Naive B cell (primary cell): ENCODE measurements around the gene UBA7. TPM values are rescaled to one million over a fixed set of nuclear protein-coding genes. Genes with fewer than 3 reads are reported as not detected.
A peak's percentile ranks its signal among the peaks of the same experiment; 100 is the strongest.
"Not testable (repeated sequence)": the region's sequence is repeated elsewhere in the genome, so short reads cannot be mapped to it uniquely, and the experiment has no call there.

Experiments
- ATAC-seq, 2 donors: fragments of 150-1000 bp; cut with Tn5 transposase; 2 replicates each; pipeline ENCODE4 v1.10.0; 2021; ENCODE audit warnings: low read depth in 2 of 2, mild to moderate bottlenecking in 2 of 2, moderate library complexity in 2 of 2
- DNase-seq: peaks from one replicate; pipeline ENCODE4 v3.0.0; 2022
- H3K27ac Mint-ChIP-seq, 6 donors: one replicate each; pipeline ENCODE4 v1.8.0; 2020 to 2022; ENCODE audit warnings: mild to moderate bottlenecking in 6 of 6, mixed read lengths in 6 of 6, moderate library complexity in 5 of 6, inconsistent platforms in 2 of 6
- H3K27me3 Mint-ChIP-seq, 3 donors: one replicate each; pipeline ENCODE4 v1.8.0; 2021 to 2022; ENCODE audit warnings: mixed read lengths in 3 of 3, mild to moderate bottlenecking in 1 of 3
- H3K36me3 Mint-ChIP-seq, 2 donors: one replicate each; pipeline ENCODE4 v1.8.0; 2020 to 2022; ENCODE audit warnings: mixed read lengths in 2 of 2, inconsistent platforms in 1 of 2, mild to moderate bottlenecking in 1 of 2
- H3K4me1 Mint-ChIP-seq, 3 donors: one replicate each; pipeline ENCODE4 v1.8.0; 2020 to 2022; ENCODE audit warnings: mixed read lengths in 3 of 3, inconsistent platforms in 1 of 3, mild to moderate bottlenecking in 1 of 3, moderate library complexity in 1 of 3
- H3K4me3 Mint-ChIP-seq, 8 donors: one replicate each; pipeline ENCODE4 v1.8.0; 2020 to 2022; ENCODE audit warnings: mild to moderate bottlenecking in 8 of 8, mixed read lengths in 8 of 8, moderate library complexity in 8 of 8, inconsistent platforms in 2 of 8
- H3K9me3 Mint-ChIP-seq, 7 donors: one replicate each; pipeline ENCODE4 v1.8.0; 2020 to 2022; ENCODE audit warnings: mixed read lengths in 7 of 7, mild to moderate bottlenecking in 5 of 7, inconsistent platforms in 2 of 7, moderate library complexity in 1 of 7
- polyA plus RNA-seq, 6 donors: library from polyadenylated mRNA; unstranded; fragments of 300-500 nt; fragmentation: Illumina TruSeq; gene quantifications; one replicate each; pipeline ENCODE4 v1.2.3, GENCODE V29; 2021; ENCODE audit warnings: low read depth in 6 of 6

Gene UBA7
- polyA plus RNA-seq, 6 donors from 2014 or later, result 38.5 to 67.7 (median 52.7) TPM

- H3K9me3 Mint-ChIP-seq, result no peaks in the 10 kb centered on the region
- DNase-seq (peak; percentile 99), ATAC-seq (peak; percentile 97)
- peak within 1 kb of the TSS; percentile 96 to 99 (median 98) for H3K27ac Mint-ChIP-seq
- peaks cover 0 to 5% (median 0%) of the 10 kb centered on the region in 3 donors for H3K27me3 Mint-ChIP-seq
- peak within 1 kb of the TSS; percentile 89 to 97 (median 94) for H3K4me3 Mint-ChIP-seq
- no peaks in the 10 kb centered on the region for H3K36me3 Mint-ChIP-seq
- peaks cover 14 to 46% (median 29%) of the 10 kb centered on the region in 3 donors for H3K4me1 Mint-ChIP-seq
These were observed 27.2 kb downstream of the UBA7 start, which contains the start of gene IP6K1 for GRCh38 chr3:49786357-49787181. Gene IP6K1, minus strand, starts transcription at chr3:49786542. Its CDS starts 38,502 bp downstream, at chr3:49748040.

GRCh38 chr3:49785565-49786356 lies 28.0 kb downstream of the UBA7 start:
- H3K4me1 Mint-ChIP-seq, result peaks cover 20 to 54% (median 29%) of the 10 kb centered on the region in 3 donors

GRCh38 chr3:49782277-49782676 lies 31.5 kb downstream of the UBA7 start:
- Mint-ChIP-seq H3K4me1 (peaks cover 26 to 59% (median 36%) of the 10 kb centered on the region in 3 donors), H3K4me3 (peak overlapping the region in 2 of 8 donors; percentile 26 to 45)
- ATAC-seq, H3K9me3 Mint-ChIP-seq, DNase-seq, H3K27me3 Mint-ChIP-seq, H3K27ac Mint-ChIP-seq, H3K36me3 Mint-ChIP-seq: not testable (repeated sequence)

More at GRCh38 chr3:49785565-49786356, 28.0 kb downstream of the UBA7 start:
- no peaks in the 10 kb centered on the region for H3K9me3 Mint-ChIP-seq
- DNase-seq (no peak), ATAC-seq (peak; percentile 39 to 41)
- no peaks in the 10 kb centered on the region for H3K36me3 Mint-ChIP-seq
- H3K4me3 Mint-ChIP-seq, result peak overlapping the region; percentile 89 to 96 (median 94)
- peaks cover 0 to 5% (median 0%) of the 10 kb centered on the region in 3 donors for H3K27me3 Mint-ChIP-seq
- H3K27ac Mint-ChIP-seq, result peak overlapping the region; percentile 96 to 99 (median 98)

- no peaks in the 10 kb centered on the region for H3K27me3 Mint-ChIP-seq
- H3K27ac Mint-ChIP-seq, result peak overlapping the region in 1 of 6 donors; percentile 73
- no peak for DNase-seq
- H3K4me1 Mint-ChIP-seq, result peaks cover 22 to 57% (median 29%) of the 10 kb centered on the region in 3 donors
- H3K4me3 Mint-ChIP-seq, result peak overlapping the region in 2 of 8 donors; percentile 47 to 78
- no peaks in the 10 kb centered on the region for H3K36me3 Mint-ChIP-seq
- no peak for ATAC-seq
- no peaks in the 10 kb centered on the region for H3K9me3 Mint-ChIP-seq
These were observed 32.1 kb downstream of the UBA7 start for GRCh38 chr3:49781415-49782199.

GRCh38 chr3:49780975-49781365 lies 32.8 kb downstream of the UBA7 start:
- H3K36me3 Mint-ChIP-seq, DNase-seq, ATAC-seq, H3K9me3 Mint-ChIP-seq, H3K27me3 Mint-ChIP-seq: not testable (repeated sequence)
- H3K27ac Mint-ChIP-seq, result peak overlapping the region in 2 of 6 donors; percentile 22 to 73
- H3K4me3 Mint-ChIP-seq, result peak overlapping the region in 1 of 8 donors; percentile 78
- H3K4me1 Mint-ChIP-seq, result peaks cover 22 to 57% (median 28%) of the 10 kb centered on the region in 3 donors

GRCh38 chr3:49780080-49780974 lies 33.4 kb downstream of the UBA7 start:
- H3K9me3 Mint-ChIP-seq, result no peaks in the 10 kb centered on the region
- no peaks in the 10 kb centered on the region for H3K36me3 Mint-ChIP-seq
- ATAC-seq (no peak), DNase-seq (no peak)
- peak overlapping the region in 1 of 8 donors; percentile 47 for H3K4me3 Mint-ChIP-seq
- H3K4me1 Mint-ChIP-seq, result peaks cover 18 to 52% (median 26%) of the 10 kb centered on the region in 3 donors
- H3K27ac Mint-ChIP-seq, result peak overlapping the region in 1 of 6 donors; percentile 22
- H3K27me3 Mint-ChIP-seq, result no peaks in the 10 kb centered on the region

GRCh38 chr3:49779358-49780079 lies 34.2 kb downstream of the UBA7 start:
- H3K9me3 Mint-ChIP-seq, result no peaks in the 10 kb centered on the region
- H3K4me1 Mint-ChIP-seq, result peaks cover 17 to 51% (median 22%) of the 10 kb centered on the region in 3 donors
- H3K27ac Mint-ChIP-seq, result peak overlapping the region in 1 of 6 donors; percentile 41

GRCh38 chr3:49776101-49776500 lies 37.7 kb downstream of the UBA7 start:
- not testable (repeated sequence) for H3K36me3 Mint-ChIP-seq, H3K27ac Mint-ChIP-seq, H3K4me3 Mint-ChIP-seq, ATAC-seq, H3K9me3 Mint-ChIP-seq, H3K27me3 Mint-ChIP-seq, DNase-seq
- H3K4me1 Mint-ChIP-seq, result peaks cover 12 to 39% (median 22%) of the 10 kb centered on the region in 3 donors

More at GRCh38 chr3:49779358-49780079, 34.2 kb downstream of the UBA7 start:
- Mint-ChIP-seq H3K4me3 (no peak overlapping the region), H3K36me3 (no peaks in the 10 kb centered on the region), H3K27me3 (no peaks in the 10 kb centered on the region)
- ATAC-seq (no peak), DNase-seq (no peak)

GRCh38 chr3:49775538-49775937 lies 38.2 kb downstream of the UBA7 start:
- peaks cover 8 to 39% (median 22%) of the 10 kb centered on the region in 3 donors for H3K4me1 Mint-ChIP-seq
- no peaks in the 10 kb centered on the region for H3K27me3 Mint-ChIP-seq
- ATAC-seq (no peak), DNase-seq (no peak)
- H3K36me3 Mint-ChIP-seq, result no peaks in the 10 kb centered on the region
- peak overlapping the region in 1 of 6 donors; percentile 24 for H3K27ac Mint-ChIP-seq
- no peak overlapping the region for H3K4me3 Mint-ChIP-seq
- no peaks in the 10 kb centered on the region for H3K9me3 Mint-ChIP-seq

- DNase-seq (no peak), ATAC-seq (no peak)
- no peaks in the 10 kb centered on the region for H3K27me3 Mint-ChIP-seq
- no peaks in the 10 kb centered on the region for H3K9me3 Mint-ChIP-seq
- H3K4me3 Mint-ChIP-seq, result no peak overlapping the region
- peaks cover 6 to 37% (median 6%) of the 10 kb centered on the region in 3 donors for H3K4me1 Mint-ChIP-seq
- H3K36me3 Mint-ChIP-seq, result peaks cover 0 to 5% of the 10 kb centered on the region in 2 donors
- H3K27ac Mint-ChIP-seq, result peak overlapping the region in 1 of 6 donors; percentile 18
These were observed 41.0 kb downstream of the UBA7 start for GRCh38 chr3:49772703-49773102.

- peaks cover 6 to 30% (median 6%) of the 10 kb centered on the region in 3 donors for H3K4me1 Mint-ChIP-seq
- ATAC-seq (no peak), DNase-seq (no peak)
- no peaks in the 10 kb centered on the region for H3K9me3 Mint-ChIP-seq
- H3K36me3 Mint-ChIP-seq, result peaks cover 0 to 5% of the 10 kb centered on the region in 2 donors
- no peaks in the 10 kb centered on the region for H3K27me3 Mint-ChIP-seq
- no peak overlapping the region for H3K27ac Mint-ChIP-seq
- no peak overlapping the region for H3K4me3 Mint-ChIP-seq
These were observed 42.3 kb downstream of the UBA7 start for GRCh38 chr3:49771340-49771938.
